Stimulated activated CD8-positive, alpha-beta memory T cell treated with anti-CD3 and anti-CD28 coated beads, Interleukin-2, amount 100 ng/mL, for 48 hours (primary cell): ENCODE measurements around the gene FOXN3.

Experiments used
- DNase-seq, 2 donors: peaks; one replicate each; pipeline ENCODE4 v3.0.0-alpha.2; 2020; ENCODE audit warnings: low read depth in 2 of 2

The FOXN3 gene

GRCh38 chr14:89432226-89432625 lies 15.2 kb upstream of the FOXN3 start:
- DNase-seq: no peak

- peak in 1 of 2 donors; percentile 31 for DNase-seq
Measured at GRCh38 chr14:89430391-89431236, 13.6 kb upstream of the FOXN3 start.

GRCh38 chr14:89429199-89430181 lies 12.5 kb upstream of the FOXN3 start:
- peak in 1 of 2 donors; percentile 52 for DNase-seq

- DNase-seq: no peak
Measured at GRCh38 chr14:89428546-89429198, 11.6 kb upstream of the FOXN3 start.

GRCh38 chr14:89428173-89428523 lies 11.1 kb upstream of the FOXN3 start:
- no peak for DNase-seq

GRCh38 chr14:89427426-89428172 lies 10.6 kb upstream of the FOXN3 start:
- no peak for DNase-seq

- DNase-seq: no peak
Measured at GRCh38 chr14:89425931-89426330, 8.9 kb upstream of the FOXN3 start.

GRCh38 chr14:89424241-89424640 lies 7.2 kb upstream of the FOXN3 start:
- no peak for DNase-seq

- no peak for DNase-seq
Measured at GRCh38 chr14:89422952-89423345, 5.9 kb upstream of the FOXN3 start.

- DNase-seq: peak in 1 of 2 donors; percentile 57
Measured at GRCh38 chr14:89422181-89422951, 5.3 kb upstream of the FOXN3 start.

- DNase-seq: no peak
Measured at GRCh38 chr14:89420502-89420901, 3.5 kb upstream of the FOXN3 start.

GRCh38 chr14:89419973-89420482 lies 3.0 kb upstream of the FOXN3 start:
- DNase-seq: no peak

GRCh38 chr14:89418976-89419375 lies 1.9 kb upstream of the FOXN3 start:
- no peak for DNase-seq

GRCh38 chr14:89418452-89418851 lies 1.4 kb upstream of the FOXN3 start:
- DNase-seq: no peak

- DNase-seq: peak; percentile 27 to 33
Measured at GRCh38 chr14:89417465-89418225, 612 bp upstream of the FOXN3 start.

- DNase-seq: peak; percentile 94 to 99
Measured at GRCh38 chr14:89416002-89416995, 734 bp downstream of the FOXN3 start.

GRCh38 chr14:89415159-89415558 lies 1.9 kb downstream of the FOXN3 start:
- no peak for DNase-seq

GRCh38 chr14:89411976-89412375 lies 5.1 kb downstream of the FOXN3 start:
- DNase-seq: no peak
